GM18508 (cell line): ENCODE measurements around the gene CLCNKA.
"Not testable (repeated sequence)": the region's sequence is repeated elsewhere in the genome, so short reads cannot be mapped to it uniquely, and the experiment has no call there.

Experiments
- ATAC-seq: cut with Tn5 transposase; IDR thresholded peaks from one replicate; pipeline ENCODE4 v1.9.1; 2021; ENCODE audit warnings: moderate number of reproducible peaks; ENCODE audit not compliant: insufficient read depth, unreplicated experiment

CLCNKA gene

DNA sequence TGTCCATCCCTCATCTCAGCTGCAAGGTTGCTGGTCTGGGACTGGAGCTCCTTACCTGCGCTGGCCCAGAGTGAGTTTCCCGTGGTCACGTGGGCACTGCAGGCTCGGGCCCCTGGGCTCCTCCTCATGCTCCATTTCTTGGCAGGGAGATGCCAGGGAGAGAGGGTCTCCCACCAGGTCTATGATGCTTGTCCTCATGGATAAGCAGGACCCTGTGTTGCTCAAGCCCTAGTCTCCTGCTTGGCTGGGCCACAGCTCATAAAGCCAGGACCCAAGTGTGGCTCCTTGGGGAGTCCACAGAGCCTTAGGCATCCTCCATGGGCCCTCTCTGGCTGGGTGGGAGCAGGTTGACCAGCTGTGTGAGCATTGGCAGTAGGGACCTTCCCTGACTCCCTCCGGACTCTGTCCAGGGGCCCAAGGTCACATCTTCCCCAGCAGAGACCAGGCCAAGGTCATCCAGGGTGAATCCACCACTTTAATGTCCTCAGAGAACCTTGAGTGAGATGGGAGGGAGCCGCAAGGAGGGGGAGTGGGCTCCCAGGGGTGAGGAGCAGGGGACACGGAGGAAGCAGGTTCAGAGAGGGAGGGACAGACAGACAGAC is 35.6 kb downstream of the CLCNKA start:
- ATAC-seq = not testable (repeated sequence)

GRCh38 chr1:16058394-16059120 is 36.7 kb downstream of the CLCNKA start:
- ATAC-seq = not testable (repeated sequence)

DNA sequence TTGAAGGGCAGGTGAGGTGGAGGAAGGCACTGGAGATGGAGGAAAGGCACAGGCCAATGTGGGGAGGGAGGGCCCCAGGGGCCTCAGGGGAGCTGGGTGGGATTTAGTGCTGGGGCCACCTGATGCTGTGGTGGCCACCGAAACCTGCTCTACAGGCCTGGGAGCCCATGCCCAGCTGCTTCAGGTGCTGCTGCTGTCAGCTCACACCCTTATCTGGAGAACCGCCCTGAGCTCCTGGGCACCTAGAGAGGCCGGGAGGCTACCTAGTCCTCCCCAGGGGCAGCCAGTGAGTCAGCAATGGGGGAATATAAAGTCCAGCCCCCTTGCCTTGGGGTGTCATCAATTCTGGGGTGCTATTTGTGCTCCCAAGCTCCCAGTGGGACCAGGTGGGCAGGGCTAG is 39.4 kb downstream of the CLCNKA start:
- ATAC-seq = no peak

GRCh38 chr1:16061989-16062686 is 40.3 kb downstream of the CLCNKA start:
- not testable (repeated sequence) for ATAC-seq

GRCh38 chr1:16062687-16063075 is 40.8 kb downstream of the CLCNKA start:
- ATAC-seq = not testable (repeated sequence)

DNA sequence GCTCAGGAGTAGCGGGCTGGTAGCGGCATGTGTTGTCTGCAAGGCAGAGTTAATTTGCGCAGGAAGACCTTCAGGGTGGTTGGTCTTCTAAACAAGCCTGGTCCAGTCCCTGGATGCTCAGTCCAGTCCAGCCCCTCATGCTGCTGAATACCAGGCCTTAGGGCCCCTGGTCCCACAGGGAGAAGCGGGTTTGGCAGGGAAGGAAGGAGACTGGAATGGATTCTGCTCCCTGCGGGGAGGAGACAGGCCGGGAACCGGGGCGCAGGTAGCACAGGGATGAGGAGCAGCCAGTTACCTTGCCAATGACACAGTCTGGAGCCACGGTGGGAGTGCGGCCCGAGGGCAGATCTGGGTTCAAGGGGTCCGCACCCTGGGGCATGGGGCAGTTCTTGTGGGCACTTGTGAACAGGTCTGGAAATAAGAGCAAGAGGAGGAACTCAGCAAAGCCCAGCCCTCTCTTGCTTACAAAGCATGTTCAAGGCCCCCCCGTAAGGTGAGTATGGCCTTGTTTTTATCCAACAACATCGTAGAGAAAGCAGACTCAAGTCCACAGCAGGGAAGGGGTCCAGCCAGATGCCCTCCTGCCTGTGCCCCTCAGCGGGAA is 41.5 kb downstream of the CLCNKA start:
- ATAC-seq = no peak

GRCh38 chr1:16063921-16064320 is 42.1 kb downstream of the CLCNKA start:
- no peak for ATAC-seq

GRCh38 chr1:16064536-16065268 is 42.9 kb downstream of the CLCNKA start:
- ATAC-seq = no peak

DNA sequence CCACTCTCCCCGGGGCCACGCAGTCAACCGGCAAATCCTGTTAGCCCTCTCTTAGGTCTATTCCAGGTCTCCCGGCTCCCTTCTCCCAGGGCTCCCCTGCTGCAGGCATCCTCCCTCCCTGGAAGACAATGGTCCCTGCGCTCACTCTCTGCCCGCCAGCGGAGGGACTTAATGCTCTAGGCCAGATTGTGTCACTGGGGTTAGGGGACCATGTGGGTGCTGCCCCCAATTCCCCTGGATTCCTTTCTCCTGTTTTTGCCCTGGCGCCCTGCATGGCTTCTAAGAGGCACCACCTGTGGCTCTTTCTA is 43.4 kb downstream of the CLCNKA start:
- ATAC-seq = no peak

- no peak for ATAC-seq
These were observed 44.4 kb downstream of the CLCNKA start for GRCh38 chr1:16066245-16066644.

DNA sequence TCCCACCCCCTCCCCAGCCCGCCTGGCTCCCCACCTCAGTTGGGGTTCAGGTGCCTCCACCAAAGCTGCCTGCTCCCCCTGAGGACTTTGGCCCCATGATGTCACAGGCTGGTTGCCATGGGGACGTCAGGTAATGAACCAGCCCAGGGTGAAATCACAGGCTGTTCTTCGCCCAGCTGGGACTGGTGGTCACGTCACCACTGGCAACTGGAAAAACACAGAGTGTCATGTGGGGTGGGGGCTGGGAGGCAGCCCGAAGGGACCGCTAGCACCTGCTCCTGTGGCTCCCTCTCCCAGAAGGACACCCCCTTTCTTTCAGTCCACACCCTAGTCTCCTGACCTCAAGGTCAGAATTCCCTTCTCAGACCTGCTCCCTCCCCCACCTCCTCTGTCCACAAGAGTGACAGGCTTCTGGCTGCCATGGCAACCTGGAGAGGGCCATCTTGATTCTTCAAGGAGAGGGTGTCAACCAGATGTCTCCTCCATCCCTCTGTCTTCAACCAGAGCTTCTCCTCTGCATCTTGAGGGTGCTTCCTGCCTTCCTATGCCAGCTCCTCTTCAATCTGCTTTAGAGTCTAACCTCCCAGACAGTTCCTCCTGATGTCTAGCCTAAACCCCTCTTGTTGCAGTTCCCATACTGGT is 45.4 kb downstream of the CLCNKA start:
- ATAC-seq = no peak

DNA sequence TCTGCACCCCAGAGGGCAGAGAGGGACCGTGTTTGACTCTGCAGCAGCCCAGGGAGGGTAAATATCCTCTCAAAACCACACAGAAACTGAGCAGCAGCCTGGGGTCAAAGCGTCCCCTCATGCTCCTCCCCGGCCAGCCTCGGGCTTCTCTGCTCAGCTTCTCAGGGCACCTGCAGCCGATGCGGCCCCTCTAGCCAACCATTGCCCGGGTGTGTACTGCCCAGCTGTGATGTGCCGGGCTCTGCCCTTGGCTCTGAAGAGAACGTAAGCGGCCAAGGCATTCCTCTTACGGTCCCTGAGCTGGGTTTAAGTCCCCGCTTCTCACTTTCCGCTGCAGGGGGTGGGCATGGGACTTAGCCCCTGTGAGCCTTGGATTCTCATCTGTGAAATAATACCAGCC is 46.1 kb downstream of the CLCNKA start:
- no peak for ATAC-seq

GRCh38 chr1:16068356-16069270 is 46.8 kb downstream of the CLCNKA start:
- ATAC-seq = no peak

DNA sequence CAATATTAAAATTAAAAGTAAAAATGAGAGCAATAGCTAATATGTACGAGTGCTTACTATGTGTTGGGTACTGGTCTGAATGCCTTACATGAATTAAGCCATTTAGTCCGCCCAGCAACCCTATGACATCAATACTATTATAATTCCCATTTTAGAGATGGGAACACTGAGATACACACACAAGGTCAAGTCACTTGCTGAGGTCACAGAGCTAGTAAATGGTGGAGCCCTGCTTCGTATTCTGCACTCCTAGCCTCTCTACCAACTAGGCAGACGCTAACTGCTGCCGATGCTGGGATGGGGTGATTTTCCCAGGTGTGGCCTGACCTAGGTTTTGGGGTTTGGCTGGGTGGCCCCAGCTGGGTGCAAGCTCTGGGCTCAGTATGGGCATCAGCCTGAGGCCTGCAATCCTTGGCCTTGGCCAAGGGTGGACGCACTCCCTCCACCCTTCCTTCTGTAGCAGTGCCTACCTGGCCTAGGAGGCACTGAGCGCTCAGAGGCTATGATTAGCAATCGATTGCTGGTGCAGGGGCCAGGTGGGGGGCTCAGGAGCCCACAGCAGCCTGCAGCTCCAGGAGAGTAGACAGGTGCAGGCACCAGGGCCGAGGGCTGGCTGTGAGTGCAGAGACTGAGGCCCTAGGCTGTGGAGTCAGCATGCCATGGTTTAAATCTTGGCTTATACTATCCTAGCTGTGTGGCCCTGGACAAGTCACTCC is 49.0 kb downstream of the CLCNKA start:
- ATAC-seq = no peak

DNA sequence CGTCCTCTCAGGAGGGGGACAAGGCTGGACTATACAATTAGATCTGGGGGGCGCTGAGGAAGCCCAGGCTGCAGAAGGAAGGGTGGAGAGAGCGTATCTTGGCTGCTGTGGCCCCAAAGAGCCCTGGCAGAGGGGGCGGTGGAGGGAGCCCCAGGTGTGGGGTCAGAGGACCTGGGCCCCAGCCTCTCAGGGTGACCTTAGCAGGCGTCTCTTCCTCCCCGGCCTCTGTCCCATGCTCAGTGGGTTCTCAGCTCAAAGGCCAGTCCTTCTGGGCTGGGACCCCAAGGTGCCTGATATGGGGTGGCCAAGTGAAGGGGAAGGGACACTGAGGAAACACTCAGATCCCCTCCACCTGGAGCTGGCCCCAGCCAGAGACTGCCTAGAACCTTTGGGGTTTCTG is 49.8 kb downstream of the CLCNKA start:
- ATAC-seq = no peak

DNA sequence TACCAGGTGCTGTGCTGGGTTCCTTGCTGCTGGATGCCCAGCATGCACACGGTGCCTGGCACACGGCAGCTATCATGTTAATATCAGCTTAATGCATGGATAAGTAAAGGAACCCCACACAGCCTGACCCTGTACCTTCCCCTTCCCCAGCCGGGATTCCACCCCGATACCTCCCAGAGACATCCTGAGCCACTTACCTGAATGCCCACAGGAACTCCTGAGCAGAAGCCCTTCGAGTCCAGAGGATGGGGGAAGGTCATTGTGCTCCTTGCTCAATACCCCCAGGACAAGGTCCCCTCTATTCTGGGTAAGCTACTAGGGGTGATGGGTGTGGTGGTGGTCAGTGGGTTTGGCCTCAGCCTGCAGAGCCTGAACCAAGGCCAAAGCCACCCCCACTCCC is 50.3 kb downstream of the CLCNKA start:
- ATAC-seq = no peak

- ATAC-seq = no peak
These were observed 51.0 kb downstream of the CLCNKA start for GRCh38 chr1:16072616-16073484.
